ENCODE results near the gene LRIT1. TPM values are rescaled to one million over a fixed set of nuclear protein-coding genes. Genes with fewer than 3 reads are reported as not detected.

LRIT1 gene
- total and polyA plus RNA-seq, 2 of the 8 experiments (the other 6 are each of a cell fraction or from before 2014, with no cell fraction given) = 0.03 TPM; not detected in 1

- peak overlapping the region; percentile 74 for H2BK120ac ChIP-seq (replicated peaks; ENCODE audit: low read depth, low read length)
- FAIRE-seq = peak; percentile 19
- no peaks in the 10 kb centered on the region for H4K20me1 ChIP-seq (replicated peaks in 1 of 2; ENCODE audit: control insufficient read depth in 1 of 2, insufficient read depth in 2 of 2, low read length in 2 of 2)
- H3K27ac ChIP-seq (ENCODE audit: low read depth, low read length) = no peak overlapping the region
- no peak overlapping the region for H2BK20ac ChIP-seq (ENCODE audit: low read length)
- no peak overlapping the region for H2AK5ac ChIP-seq (ENCODE audit: low read depth, low read length)
- no peak overlapping the region for H3K4me3 ChIP-seq (ENCODE audit: extremely low read depth in 1 of 4, insufficient read depth in 2 of 4, low read depth in 3 of 4, low read length in 4 of 4)
- H3K4ac ChIP-seq (replicated peaks; ENCODE audit: insufficient read length, low read depth, low read length) = no peak overlapping the region
- H3K18ac ChIP-seq (ENCODE audit: extremely low read depth, low read length) = no peak overlapping the region
- H3K27me3 ChIP-seq (replicated peaks in 1 of 4; ENCODE audit: control insufficient read depth in 3 of 4, extremely low read depth in 1 of 4, insufficient read depth in 3 of 4, low read length in 3 of 4) = no peaks in the 10 kb centered on the region
- H3K4me1 ChIP-seq (replicated peaks in 1 of 4; ENCODE audit: control insufficient read depth in 3 of 4, insufficient read depth in 4 of 4, low read length in 3 of 4) = no peaks in the 10 kb centered on the region
- ChIA-PET POLR2A (ENCODE audit: partially characterized antibody) (interaction anchor here (0.9 kb wide), 1 partner anchor 60 kb away, joined by 3 read pairs; the partner anchor contains the start of gene CCSER2), CTCF (ENCODE audit: partially characterized antibody) (interaction anchor here (0.5 to 15.5 kb wide), 58 partner anchors 8 to 743 kb away, joined by 3 to 558 read pairs (median 5); partner anchors contain the start of genes CCSER2, LRIT2 and RGR)
- peak overlapping the region; percentile 70 for H2AFZ ChIP-seq (ENCODE audit: low read length)
- no peak overlapping the region for H3K4me2 ChIP-seq (ENCODE audit: insufficient read depth in 1 of 2, low read depth in 2 of 2, low read length in 2 of 2)
- no peak overlapping the region for H3K14ac ChIP-seq (ENCODE audit: insufficient read length)
- no peak overlapping the region for H3K9ac ChIP-seq (replicated peaks in 1 of 4; ENCODE audit: extremely low read depth in 1 of 4, low read depth in 3 of 4, low read length in 3 of 4)
- no peak overlapping the region for H2BK5ac ChIP-seq (ENCODE audit: low read depth, low read length)
- H2BK12ac ChIP-seq (ENCODE audit: low read depth, low read length) = 0 out of 2 replicates have a peak overlapping the region, but pooled peaks have one; percentile 56
- no peak overlapping the region; the same call in 1 of the 2 replicates for H4K8ac ChIP-seq (ENCODE audit: extremely low read depth, insufficient read depth, low read length)
- H4K5ac ChIP-seq (ENCODE audit: insufficient read length, low read depth, low read length) = no peak overlapping the region
- peak; percentile 53 to 89 for DNase-seq (ENCODE audit: low read depth in 1 of 2, low spot score in 2 of 2)
- H2BK15ac ChIP-seq (ENCODE audit: low read length) = no peak overlapping the region
- H3K9me3 ChIP-seq (ENCODE audit: insufficient read depth in 2 of 2, low read depth in 1 of 2, low read length in 1 of 2) = no peaks in the 10 kb centered on the region
- no peaks in the 10 kb centered on the region for H3K23me2 ChIP-seq (ENCODE audit: low read depth, low read length)
- peak overlapping the region; percentile 47 for H4K91ac ChIP-seq (replicated peaks; ENCODE audit: insufficient read length, low read length)
- 43% methylated on average over 7 of the region's 7 CpGs; no CpG with 5 or more reads in 1 of the 2 experiments for WGBS, 2 experiments (ENCODE audit: extremely low coverage in 1 of 2, insufficient coverage in 1 of 2, insufficient read length in 1 of 2, insufficient replicate concordance in 2 of 2, low coverage in 1 of 2, low lambda C conversion rate in 2 of 2, missing lambda C conversion rate in 1 of 2)
- no peaks in the 10 kb centered on the region for H3K36me3 ChIP-seq (ENCODE audit: control insufficient read depth in 2 of 4, insufficient read depth in 4 of 4, low read length in 3 of 4)
- H3K23ac ChIP-seq (ENCODE audit: insufficient read length) = no peak overlapping the region
- H3K79me2 ChIP-seq (ENCODE audit: control insufficient read depth in 1 of 2, insufficient read depth in 2 of 2, low read length in 2 of 2) = no peaks in the 10 kb centered on the region
- H3K79me1 ChIP-seq (ENCODE audit: low read depth, low read length) = no peaks in the 10 kb centered on the region
- H3K56ac ChIP-seq (replicated peaks; ENCODE audit: insufficient read length, low read depth, low read length) = no peak overlapping the region
- TF ChIP-seq CHD2 (IDR thresholded peaks at IDR 0.05; ENCODE audit: low read length) (no peak), GABPA (IDR thresholded peaks at IDR 0.05; ENCODE audit: borderline replicate concordance, insufficient read depth, low read length) (no peak), ZNF274 (IDR thresholded peaks at IDR 0.05; ENCODE audit: borderline replicate concordance, extremely low read depth, low read length) (no peak), RAD21 (IDR thresholded peaks at IDR 0.05 in 1 of 2, conservative IDR thresholded peaks at IDR 0.05 in 1 of 2; ENCODE audit: low read depth in 2 of 2, low read length in 2 of 2) (peak; percentile 73 to 84)
These were observed 26.3 kb upstream of the LRIT1 start for GRCh38 chr10:84267503-84268126.
